K562 (cell line): Measurements from ENCODE around the gene BMF.

ENCODE experiments used
- SRF ChIP-seq, 2 experiments: fragments of 250-450, 450-650 bp in 1 of 2; sonication (Bioruptor Pico) in 1 of 2; sonication (generic) in 1 of 2; formaldehyde crosslinking; IDR thresholded peaks; 2 replicates each; pipeline versions ENCODE4 v1.5.0 to v1.5.1; 2020 to 2022; ENCODE audit warnings: mild to moderate bottlenecking in 1 of 2, missing genetic modification reagents in 1 of 2
- ZNF318 ChIP-seq, 2 experiments: fragments of 450-650 bp; IDR thresholded peaks; 2 replicates each; pipeline ENCODE4 v1.6.1; 2016; ENCODE audit warnings: mild to moderate bottlenecking in 2 of 2, borderline replicate concordance in 1 of 2, low read depth in 1 of 2, moderate library complexity in 1 of 2
- ZSCAN29 ChIP-seq: fragments of 450-650 bp; IDR thresholded peaks from 2 replicates; pipeline ENCODE4 v1.6.1; 2017

- TF ChIP-seq ZNF318 (IDR thresholded peaks at IDR 0.05; ENCODE audit: borderline replicate concordance in 1 of 2, low read depth in 1 of 2) (no peak), SRF (CRISPR knock-in tag; IDR thresholded peaks at IDR 0.05) (no peak), ZSCAN29 (no peak)
Observed at GRCh38 chr15:40081691-40082194, 26.9 kb downstream of the BMF start.
